Measurements from ENCODE around the gene GTF2A1L.
"Not testable (repeated sequence)": the region's sequence is repeated elsewhere in the genome, so short reads cannot be mapped to it uniquely, and the experiment has no call there.

The GTF2A1L gene

GRCh38 chr2:48699348-48699930 lies 81.8 kb downstream of the GTF2A1L start:
- DNase-seq (ENCODE audit: low read depth), result no peak

- not testable (repeated sequence) for DNase-seq (ENCODE audit: low read depth)
These were observed 86.0 kb downstream of the GTF2A1L start for GRCh38 chr2:48703621-48704020.

- DNase-seq (ENCODE audit: low read depth), result no peak
These were observed 89.8 kb downstream of the GTF2A1L start for GRCh38 chr2:48707466-48707865.

- no peak for DNase-seq (ENCODE audit: low read depth)
These were observed 91.7 kb downstream of the GTF2A1L start for GRCh38 chr2:48709096-48710034.

GRCh38 chr2:48711343-48711742 lies 93.7 kb downstream of the GTF2A1L start:
- DNase-seq (ENCODE audit: low read depth), result no peak

GRCh38 chr2:48712151-48712550 lies 94.5 kb downstream of the GTF2A1L start:
- DNase-seq (ENCODE audit: low read depth), result no peak

GRCh38 chr2:48713647-48714046 lies 96.0 kb downstream of the GTF2A1L start:
- no peak for DNase-seq (ENCODE audit: low read depth)

- DNase-seq (ENCODE audit: low read depth), result no peak
These were observed 96.6 kb downstream of the GTF2A1L start for GRCh38 chr2:48714245-48714644.

- DNase-seq (ENCODE audit: low read depth), result no peak
These were observed 97.6 kb downstream of the GTF2A1L start for GRCh38 chr2:48715042-48715899.

- DNase-seq (ENCODE audit: low read depth), result no peak
These were observed 98.3 kb downstream of the GTF2A1L start for GRCh38 chr2:48715956-48716355.

GRCh38 chr2:48717846-48718245 lies 100.2 kb downstream of the GTF2A1L start:
- DNase-seq (ENCODE audit: low read depth), result no peak

- no peak for DNase-seq (ENCODE audit: low read depth)
These were observed 102.0 kb downstream of the GTF2A1L start for GRCh38 chr2:48719480-48720177.

- DNase-seq (ENCODE audit: low read depth), result no peak
These were observed 103.5 kb downstream of the GTF2A1L start for GRCh38 chr2:48721158-48721557.

GRCh38 chr2:48722391-48722790 lies 104.7 kb downstream of the GTF2A1L start:
- no peak for DNase-seq (ENCODE audit: low read depth)

GRCh38 chr2:48723129-48723528 lies 105.5 kb downstream of the GTF2A1L start:
- no peak for DNase-seq (ENCODE audit: low read depth)

- no peak for DNase-seq (ENCODE audit: low read depth)
These were observed 106.6 kb downstream of the GTF2A1L start for GRCh38 chr2:48724278-48724677.

- DNase-seq (ENCODE audit: low read depth), result no peak
These were observed 108.2 kb downstream of the GTF2A1L start for GRCh38 chr2:48725696-48726494.

- DNase-seq (ENCODE audit: low read depth), result no peak
These were observed 109.9 kb downstream of the GTF2A1L start for GRCh38 chr2:48727560-48727959.

- no peak for DNase-seq (ENCODE audit: low read depth)
These were observed 110.6 kb downstream of the GTF2A1L start for GRCh38 chr2:48728295-48728694.

- no peak for DNase-seq (ENCODE audit: low read depth)
These were observed 111.2 kb downstream of the GTF2A1L start for GRCh38 chr2:48728840-48729239.

All from stimulated activated CD8-positive, alpha-beta memory T cell treated with anti-CD3 and anti-CD28 coated beads, Interleukin-7, amount 100 ng/mL, for 24 hours (primary cell).